ENCODE data around the gene SERPINH1.

The SERPINH1 gene

DNA sequence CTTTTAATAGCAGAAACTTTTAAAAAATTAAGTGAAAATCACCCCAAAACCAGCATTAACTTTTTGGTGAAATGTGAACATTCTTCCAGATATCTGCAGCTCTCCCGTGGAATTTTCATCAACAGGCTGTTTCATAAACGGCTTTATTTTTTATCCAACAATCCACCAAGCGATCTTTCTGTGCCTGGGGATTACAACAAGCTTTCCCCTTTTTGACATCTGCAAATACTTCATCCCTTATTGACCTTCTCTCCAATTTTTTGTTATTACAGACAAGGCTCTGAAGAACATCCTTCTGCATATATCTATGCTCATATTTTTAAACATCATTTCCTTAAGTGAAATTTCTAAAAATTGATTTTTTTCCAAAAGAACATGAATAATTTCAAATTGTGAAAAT is 5.8 kb upstream of the SERPINH1 start:
- H3K9me3 Mint-ChIP-seq: no peaks in the 10 kb centered on the region
- H3K36me3 Mint-ChIP-seq (ENCODE audit: low read depth): no peaks in the 10 kb centered on the region
- H3K4me3 Mint-ChIP-seq: no peak overlapping the region
- peaks cover 5% of the 10 kb centered on the region for H3K4me1 Mint-ChIP-seq (ENCODE audit: low read depth)
- H3K27ac Mint-ChIP-seq: no peak overlapping the region
- peaks cover 14% of the 10 kb centered on the region for H3K27me3 Mint-ChIP-seq (ENCODE audit: low read depth)

DNA sequence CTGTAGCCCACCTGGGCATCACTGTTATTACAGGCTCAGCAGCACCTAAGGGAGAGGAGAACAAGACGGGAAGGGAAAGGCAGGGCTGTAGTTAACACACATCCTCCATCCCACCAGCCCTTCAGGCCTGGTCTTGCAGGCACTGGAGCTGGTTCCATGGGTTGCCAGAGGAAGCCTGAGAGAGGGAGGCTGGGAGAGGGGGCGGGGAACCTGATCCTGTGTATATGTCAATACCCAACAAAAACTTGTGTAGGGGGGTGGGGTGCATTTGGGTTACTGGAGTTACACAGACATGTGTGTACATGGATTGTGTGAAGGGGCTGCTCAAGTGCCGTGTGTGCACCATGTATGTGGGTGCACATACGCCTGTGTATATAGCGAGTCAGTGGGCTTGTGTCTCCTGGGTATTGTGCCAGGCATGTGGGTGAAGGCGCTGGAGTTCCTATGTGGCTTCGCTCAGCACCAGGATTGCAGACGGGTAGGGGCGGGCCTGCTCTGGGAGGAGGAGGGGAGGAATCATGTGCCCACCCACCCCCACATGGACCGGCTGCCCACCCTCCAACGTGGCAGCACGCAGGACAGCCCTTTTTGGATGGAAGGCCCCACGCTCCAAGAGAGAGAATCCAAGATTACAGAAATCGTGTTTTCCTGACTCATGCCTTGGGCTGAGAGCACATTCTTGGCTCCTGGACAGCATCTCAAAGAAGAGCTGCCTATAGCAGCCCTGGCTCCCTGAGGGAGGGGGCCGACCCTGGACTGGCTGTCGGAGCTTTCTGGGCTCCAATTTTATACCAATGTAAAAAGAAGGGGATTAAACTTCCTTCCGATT is 4.2 kb upstream of the SERPINH1 start:
- no peak overlapping the region for H3K4me3 Mint-ChIP-seq
- no peaks in the 10 kb centered on the region for H3K36me3 Mint-ChIP-seq (ENCODE audit: low read depth)
- peaks cover 16% of the 10 kb centered on the region for H3K4me1 Mint-ChIP-seq (ENCODE audit: low read depth)

DNA sequence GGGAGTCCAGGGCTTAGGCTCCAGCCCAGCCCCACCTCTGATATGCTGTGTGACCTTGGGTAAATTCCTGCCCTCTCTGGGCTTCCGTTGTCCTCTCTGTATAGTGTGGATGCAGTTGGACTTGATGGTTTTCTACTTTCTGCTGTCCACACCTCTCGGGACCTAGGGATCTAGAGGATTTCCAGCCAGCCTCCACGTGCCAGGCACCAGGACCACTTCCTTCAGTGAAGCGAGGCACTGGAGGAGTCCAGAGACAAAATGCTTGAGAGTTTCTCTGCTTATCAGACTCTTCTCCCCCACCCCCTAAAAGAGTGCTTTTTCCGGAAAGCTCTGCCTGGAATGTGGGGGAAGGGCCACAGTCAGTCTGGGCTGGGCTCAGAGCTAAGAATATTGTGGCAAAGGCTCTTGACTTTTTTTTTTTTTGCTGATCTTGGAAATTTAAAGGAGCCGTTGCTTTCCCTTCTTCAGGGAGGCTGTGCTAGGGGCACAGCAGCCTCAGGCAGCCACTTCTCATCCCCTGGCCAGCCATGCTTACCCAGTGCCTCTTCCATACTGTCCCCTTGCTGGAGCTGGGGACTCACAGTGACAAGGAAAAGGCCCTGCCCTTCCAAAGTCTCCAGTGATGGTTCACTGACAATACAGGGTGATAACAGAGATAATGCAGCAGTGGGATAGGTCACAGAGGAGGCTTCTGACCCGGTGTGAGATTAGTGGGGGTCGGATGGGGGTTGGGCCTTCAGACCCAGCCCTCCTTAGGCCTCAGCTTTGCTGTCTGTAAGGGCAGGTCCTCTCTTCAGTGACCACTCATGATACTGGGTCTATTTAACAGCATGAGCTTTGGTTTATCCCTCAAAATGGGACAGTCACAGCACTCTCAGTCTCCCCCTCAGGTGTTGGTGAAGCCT is 2.9 kb upstream of the SERPINH1 start:
- Mint-ChIP-seq H3K27ac (no peak overlapping the region), H3K4me3 (no peak overlapping the region), H3K9me3 (no peaks in the 10 kb centered on the region), H3K36me3 (ENCODE audit: low read depth) (no peaks in the 10 kb centered on the region), H3K27me3 (ENCODE audit: low read depth) (peaks cover 14% of the 10 kb centered on the region), H3K4me1 (ENCODE audit: low read depth) (peaks cover 22% of the 10 kb centered on the region)

More for the DNA sequence above, 4.2 kb upstream of the SERPINH1 start:
- no peaks in the 10 kb centered on the region for H3K9me3 Mint-ChIP-seq
- no peak overlapping the region for H3K27ac Mint-ChIP-seq
- H3K27me3 Mint-ChIP-seq (ENCODE audit: low read depth): peaks cover 14% of the 10 kb centered on the region

DNA sequence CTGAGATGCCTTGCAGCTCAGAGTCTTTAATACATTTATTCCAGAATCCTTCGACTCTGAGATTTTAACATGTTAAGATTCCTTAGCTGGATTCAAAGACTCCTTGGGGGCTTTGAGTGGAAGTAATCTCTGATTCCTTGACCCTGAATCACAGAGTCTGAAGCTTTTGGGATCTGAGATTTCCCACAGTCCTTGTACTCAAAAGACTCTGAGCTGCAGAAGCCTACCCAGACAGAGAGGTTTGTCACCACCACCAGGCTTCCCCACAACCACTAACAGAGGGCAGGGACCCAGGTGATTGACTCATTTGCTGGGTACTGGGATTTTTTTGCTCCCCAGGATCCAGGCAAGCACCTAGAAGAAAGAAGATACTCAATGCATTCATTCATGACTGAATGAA is 1.4 kb upstream of the SERPINH1 start:
- Mint-ChIP-seq H3K27ac (peak overlapping the region; percentile 20), H3K36me3 (ENCODE audit: low read depth) (no peaks in the 10 kb centered on the region), H3K9me3 (no peaks in the 10 kb centered on the region), H3K4me3 (peak overlapping the region; percentile 68), H3K4me1 (ENCODE audit: low read depth) (peaks cover 22% of the 10 kb centered on the region), H3K27me3 (ENCODE audit: low read depth) (peaks cover 14% of the 10 kb centered on the region)

DNA sequence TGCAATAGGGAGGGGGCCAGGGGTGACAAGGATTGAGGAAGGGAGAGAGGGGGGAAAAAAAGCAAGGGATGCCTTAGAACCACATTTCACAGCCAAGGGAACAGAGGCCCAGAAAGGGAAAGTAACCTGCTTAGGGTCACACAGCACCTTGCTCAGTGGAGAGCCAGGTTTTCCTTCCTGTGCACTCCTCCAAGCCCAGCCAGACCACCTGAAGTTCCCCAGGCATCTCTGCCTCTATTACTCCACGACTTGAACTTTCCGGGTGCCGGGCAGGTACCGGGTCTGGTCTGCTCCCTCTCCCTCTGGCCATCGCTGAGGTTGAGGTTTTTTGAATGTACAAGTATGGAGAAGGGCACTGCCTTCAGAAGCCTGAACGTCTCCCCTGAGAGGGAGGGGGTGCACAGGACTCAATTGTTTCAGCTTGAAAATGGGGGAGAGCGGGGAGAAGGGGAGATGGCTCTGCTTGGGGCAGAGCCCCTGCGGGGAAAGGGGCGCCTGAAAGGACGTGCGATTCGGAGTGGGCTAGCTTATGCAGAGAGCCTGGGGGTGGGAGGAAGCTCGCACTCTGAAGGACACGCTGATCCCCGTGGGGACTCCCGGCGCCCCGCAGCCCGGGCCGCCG is 516 bp upstream of the SERPINH1 start:
- Mint-ChIP-seq H3K4me3 (peak overlapping the region; percentile 95), H3K27me3 (ENCODE audit: low read depth) (peaks cover 10% of the 10 kb centered on the region), H3K4me1 (ENCODE audit: low read depth) (peaks cover 22% of the 10 kb centered on the region), H3K9me3 (no peaks in the 10 kb centered on the region), H3K36me3 (ENCODE audit: low read depth) (no peaks in the 10 kb centered on the region), H3K27ac (peak overlapping the region; percentile 93)

DNA sequence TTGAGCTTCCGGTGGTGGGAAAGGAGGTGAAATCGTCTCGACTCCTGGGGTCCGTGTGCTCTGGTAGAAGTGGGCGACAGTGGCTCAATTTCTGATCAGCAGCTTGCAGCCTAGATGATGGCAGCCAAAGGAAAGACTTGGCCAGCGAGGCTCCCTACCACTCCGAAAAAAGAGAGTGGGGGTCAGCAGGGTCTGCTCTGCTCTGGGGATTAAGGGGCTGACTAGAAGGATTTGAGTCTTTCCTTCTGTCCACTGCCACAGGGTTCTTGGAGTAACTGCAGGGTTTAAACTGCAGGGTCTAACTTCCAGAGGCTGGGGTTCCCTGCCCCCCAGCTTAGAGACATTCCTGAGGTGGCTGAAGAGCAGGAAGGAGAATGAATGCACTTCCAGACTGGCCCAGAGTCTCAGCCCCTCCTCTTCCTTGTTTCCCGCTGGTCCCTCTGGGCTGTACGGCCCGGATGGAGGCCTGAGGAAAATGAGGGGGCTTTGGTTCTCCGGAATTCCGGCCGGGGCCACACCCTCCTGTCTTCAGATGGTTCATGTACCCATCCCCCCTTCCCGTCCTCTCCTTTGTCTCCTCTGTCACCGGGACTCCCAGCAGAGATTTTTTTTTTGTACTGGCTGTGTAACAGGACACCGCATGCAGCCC is 907 bp downstream of the SERPINH1 start:
- Mint-ChIP-seq H3K27me3 (ENCODE audit: low read depth) (peaks cover 5% of the 10 kb centered on the region), H3K9me3 (no peaks in the 10 kb centered on the region), H3K27ac (peak overlapping the region; percentile 93), H3K4me1 (ENCODE audit: low read depth) (peaks cover 22% of the 10 kb centered on the region), H3K36me3 (ENCODE audit: low read depth) (peaks cover 2% of the 10 kb centered on the region), H3K4me3 (peak overlapping the region; percentile 95)

DNA sequence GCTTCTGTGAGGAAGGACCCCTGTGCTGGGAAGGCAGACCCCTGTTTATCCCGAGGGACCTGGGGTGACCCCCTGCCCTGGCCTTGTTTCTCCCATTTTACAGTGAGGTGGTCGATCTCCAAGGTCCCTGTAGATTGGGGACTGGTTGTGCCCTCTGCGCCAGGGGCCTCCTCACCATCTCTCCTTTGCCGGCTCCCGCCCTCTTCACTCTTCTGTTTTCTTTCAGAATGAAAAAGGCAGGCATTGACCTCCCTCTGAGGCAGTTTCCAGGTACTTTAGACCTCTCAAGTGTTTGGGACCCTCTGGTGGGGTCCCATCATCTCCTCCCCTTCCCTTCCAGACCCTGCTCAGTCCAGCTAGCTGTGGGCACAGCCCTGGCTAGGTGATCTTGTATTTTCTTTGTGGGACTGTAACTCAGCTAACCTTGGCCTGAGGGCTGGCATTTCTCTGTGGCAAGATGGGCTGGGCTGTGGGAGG is 1.5 kb downstream of the SERPINH1 start:
- Mint-ChIP-seq H3K27ac (peak overlapping the region; percentile 66), H3K27me3 (ENCODE audit: low read depth) (peaks cover 5% of the 10 kb centered on the region), H3K36me3 (ENCODE audit: low read depth) (peaks cover 5% of the 10 kb centered on the region), H3K9me3 (no peaks in the 10 kb centered on the region), H3K4me1 (ENCODE audit: low read depth) (peaks cover 22% of the 10 kb centered on the region), H3K4me3 (peak overlapping the region; percentile 95)

DNA sequence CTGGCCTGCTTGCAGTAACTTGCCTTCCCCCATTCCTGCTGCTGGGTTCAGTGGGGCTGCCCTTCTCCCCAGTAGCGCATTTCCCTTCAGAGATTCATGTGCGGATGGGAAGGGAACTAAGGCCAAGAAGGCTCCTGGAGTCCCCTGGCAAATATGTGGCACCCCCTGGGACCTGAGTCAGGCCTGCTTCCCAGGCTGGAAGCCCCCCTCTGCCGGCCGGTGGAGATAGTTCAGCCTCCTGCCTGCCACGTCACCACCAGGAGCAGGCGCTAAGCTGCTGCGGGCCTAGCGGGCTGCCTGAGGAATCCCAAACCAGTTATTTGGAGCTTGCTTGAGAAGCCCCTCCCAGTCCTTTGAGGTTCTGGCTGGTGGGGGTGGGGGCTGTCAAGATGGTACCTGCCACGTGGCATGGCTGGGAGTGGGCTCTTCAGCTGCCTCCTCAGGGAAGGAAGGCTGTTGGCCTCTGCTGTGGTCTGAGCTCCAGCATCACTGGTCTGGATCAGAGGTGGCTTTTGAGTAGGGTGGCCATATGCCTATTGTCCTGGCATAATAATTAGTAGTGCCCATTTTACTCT is 2.0 kb downstream of the SERPINH1 start:
- peaks cover 5% of the 10 kb centered on the region for H3K27me3 Mint-ChIP-seq (ENCODE audit: low read depth)
- H3K9me3 Mint-ChIP-seq: no peaks in the 10 kb centered on the region
- H3K36me3 Mint-ChIP-seq (ENCODE audit: low read depth): peaks cover 8% of the 10 kb centered on the region
- peak overlapping the region; percentile 66 for H3K27ac Mint-ChIP-seq
- peak overlapping the region; percentile 95 for H3K4me3 Mint-ChIP-seq
- H3K4me1 Mint-ChIP-seq (ENCODE audit: low read depth): peaks cover 22% of the 10 kb centered on the region

DNA sequence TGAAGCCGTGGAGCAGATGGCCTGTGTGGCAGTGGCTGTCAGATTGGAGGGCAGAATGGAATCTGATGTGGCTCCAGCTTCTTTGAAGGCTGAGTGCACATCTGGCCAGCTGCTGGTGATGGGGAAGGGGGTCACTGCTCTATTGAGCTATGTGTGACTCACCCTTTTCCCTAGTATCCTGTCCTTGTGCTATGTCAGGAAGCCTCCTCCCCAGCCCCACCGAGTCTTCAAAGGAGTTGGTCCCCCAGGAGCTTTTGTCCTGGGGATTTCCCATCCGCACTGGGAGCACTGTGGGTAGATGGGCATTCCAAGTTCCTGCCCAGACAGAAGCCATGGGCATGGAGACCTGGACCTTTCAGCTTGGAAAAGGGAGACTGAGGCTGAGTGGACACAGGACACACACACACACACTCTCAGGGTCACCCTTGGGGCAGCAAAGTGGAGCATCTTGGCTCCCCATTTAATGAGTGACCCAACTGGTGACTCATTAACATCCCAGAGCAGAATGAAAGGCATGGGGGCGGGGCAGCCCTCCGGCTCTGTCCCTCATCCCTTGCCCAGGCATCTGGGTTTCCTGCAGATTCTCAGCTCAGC is 3.3 kb downstream of the SERPINH1 start:
- peaks cover 8% of the 10 kb centered on the region for H3K36me3 Mint-ChIP-seq (ENCODE audit: low read depth)
- H3K27me3 Mint-ChIP-seq (ENCODE audit: low read depth): peaks cover 5% of the 10 kb centered on the region
- H3K27ac Mint-ChIP-seq: no peak overlapping the region
- H3K4me3 Mint-ChIP-seq: no peak overlapping the region
- H3K4me1 Mint-ChIP-seq (ENCODE audit: low read depth): peaks cover 22% of the 10 kb centered on the region
- H3K9me3 Mint-ChIP-seq: no peaks in the 10 kb centered on the region

DNA sequence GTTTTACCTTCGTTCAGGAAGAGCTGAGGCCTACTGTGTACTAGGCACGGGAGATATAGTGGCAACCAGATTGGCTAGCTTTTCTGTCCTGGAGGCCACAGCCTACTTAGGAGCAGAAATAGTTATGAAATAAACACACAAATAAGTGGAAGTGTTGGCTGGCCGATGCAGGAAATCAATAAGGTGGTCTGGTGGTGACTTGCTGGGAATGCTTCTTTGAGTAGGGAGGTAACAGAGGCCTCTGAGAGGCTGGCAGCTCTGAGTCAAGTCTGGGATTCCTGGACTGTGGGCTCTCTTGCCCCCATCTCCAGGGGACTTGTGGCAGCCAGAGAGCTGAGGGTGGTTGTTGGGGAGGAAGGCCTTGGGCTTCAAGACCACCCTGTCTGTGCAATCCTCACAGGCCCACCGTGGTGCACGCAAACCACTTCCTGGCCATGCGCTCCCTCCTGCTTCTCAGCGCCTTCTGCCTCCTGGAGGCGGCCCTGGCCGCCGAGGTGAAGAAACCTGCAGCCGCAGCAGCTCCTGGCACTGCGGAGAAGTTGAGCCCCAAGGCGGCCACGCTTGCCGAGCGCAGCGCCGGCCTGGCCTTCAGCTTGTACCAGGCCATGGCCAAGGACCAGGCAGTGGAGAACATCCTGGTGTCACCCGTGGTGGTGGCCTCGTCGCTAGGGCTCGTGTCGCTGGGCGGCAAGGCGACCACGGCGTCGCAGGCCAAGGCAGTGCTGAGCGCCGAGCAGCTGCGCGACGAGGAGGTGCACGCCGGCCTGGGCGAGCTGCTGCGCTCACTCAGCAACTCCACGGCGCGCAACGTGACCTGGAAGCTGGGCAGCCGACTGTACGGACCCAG is 4.1 kb downstream of the SERPINH1 start:
- H3K36me3 Mint-ChIP-seq (ENCODE audit: low read depth): peaks cover 8% of the 10 kb centered on the region
- no peaks in the 10 kb centered on the region for H3K9me3 Mint-ChIP-seq
- H3K27me3 Mint-ChIP-seq (ENCODE audit: low read depth): no peaks in the 10 kb centered on the region
- H3K4me1 Mint-ChIP-seq (ENCODE audit: low read depth): peaks cover 18% of the 10 kb centered on the region
- H3K4me3 Mint-ChIP-seq: no peak overlapping the region
- no peak overlapping the region for H3K27ac Mint-ChIP-seq

DNA sequence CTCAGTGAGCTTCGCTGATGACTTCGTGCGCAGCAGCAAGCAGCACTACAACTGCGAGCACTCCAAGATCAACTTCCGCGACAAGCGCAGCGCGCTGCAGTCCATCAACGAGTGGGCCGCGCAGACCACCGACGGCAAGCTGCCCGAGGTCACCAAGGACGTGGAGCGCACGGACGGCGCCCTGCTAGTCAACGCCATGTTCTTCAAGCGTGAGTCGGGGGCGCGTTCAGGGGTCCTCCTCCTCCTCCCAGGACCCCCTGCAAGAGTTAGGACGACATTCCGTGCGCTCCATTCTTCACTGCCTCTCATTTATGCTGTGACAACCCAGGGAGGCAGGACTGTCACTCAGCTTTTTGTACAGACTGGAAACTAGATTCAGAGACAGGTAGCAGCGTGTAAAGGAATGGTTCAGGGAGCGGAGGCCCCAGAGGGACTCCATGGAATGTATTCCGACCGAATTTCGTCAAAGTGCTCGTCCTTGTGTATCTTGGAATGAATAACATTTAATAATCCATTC is 4.8 kb downstream of the SERPINH1 start:
- no peak overlapping the region for H3K4me3 Mint-ChIP-seq
- peaks cover 8% of the 10 kb centered on the region for H3K36me3 Mint-ChIP-seq (ENCODE audit: low read depth)
- no peak overlapping the region for H3K27ac Mint-ChIP-seq
- no peaks in the 10 kb centered on the region for H3K9me3 Mint-ChIP-seq
- peaks cover 12% of the 10 kb centered on the region for H3K4me1 Mint-ChIP-seq (ENCODE audit: low read depth)
- no peaks in the 10 kb centered on the region for H3K27me3 Mint-ChIP-seq (ENCODE audit: low read depth)

DNA sequence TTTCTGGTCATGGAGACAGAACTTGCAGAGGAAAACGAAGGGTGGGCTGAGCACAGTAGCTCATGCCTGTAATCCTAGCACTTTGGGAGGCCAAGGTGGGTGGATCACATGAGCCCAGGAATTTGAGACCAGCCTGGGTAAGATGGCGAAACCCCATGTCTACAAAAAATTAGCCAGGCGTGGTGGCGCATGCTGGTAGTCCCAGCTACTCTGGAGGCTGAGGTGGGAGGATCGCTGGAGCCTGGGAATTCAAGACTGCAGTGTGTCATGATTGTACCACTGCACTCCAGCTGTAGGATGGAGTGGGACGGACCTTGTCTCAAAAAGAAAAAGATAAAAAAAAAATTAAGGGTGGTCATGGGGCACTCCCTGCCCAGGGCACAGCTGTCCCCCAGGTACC is 5.9 kb downstream of the SERPINH1 start:
- Mint-ChIP-seq H3K4me3 (no peak overlapping the region), H3K27ac (no peak overlapping the region), H3K36me3 (ENCODE audit: low read depth) (peaks cover 12% of the 10 kb centered on the region), H3K9me3 (no peaks in the 10 kb centered on the region), H3K27me3 (ENCODE audit: low read depth) (no peaks in the 10 kb centered on the region), H3K4me1 (ENCODE audit: low read depth) (peaks cover 5% of the 10 kb centered on the region)

Data from T-helper 1 cell treated with Interleukin-12 subunit alpha and Interleukin-12 subunit beta and Interleukin-4 antibody, amounts not matched to agents 30 μg/mL and 1 μg/mL, for 36 hours (primary cell).